OCI-LY3 (cell line): Measurements from ENCODE around the gene ZNF219.
A peak's percentile ranks its signal among the peaks of the same experiment; 100 is the strongest.

Experiments used
- H2AFZ ChIP-seq: fragments of 200-600, 300-600 bp; shearing (Covaris generic); 2 replicates; pipeline ENCODE4 v1.6.0; 2014; ENCODE audit warnings: antibody characterized with exemption, low read depth, low read length
- H3K27ac ChIP-seq: fragments of 200-600, 300-600 bp; sonication (generic); 2 replicates; pipeline ENCODE4 v1.5.1; 2014; ENCODE audit warnings: mild to moderate bottlenecking, low read length, moderate library complexity, mixed read lengths
- H3K27me3 ChIP-seq: fragments of 200-600, 300-600 bp; sonication (generic); 2 replicates; pipeline ENCODE4 v1.6.1; 2014; ENCODE audit warnings: low read depth, low read length, mixed read lengths
- H3K36me3 ChIP-seq: fragments of 200-600, 300-600 bp; sonication (generic); replicated peaks from 2 replicates; pipeline ENCODE3; 2014; ENCODE audit warnings: low read depth, low read length, mixed read lengths
- H3K4me1 ChIP-seq: fragments of 300-600, 200-600 bp; sonication (generic); 2 replicates; pipeline ENCODE4 v1.6.1; 2014; ENCODE audit warnings: low read length, mixed read lengths
- H3K4me2 ChIP-seq: fragments of 200-600, 300-600 bp; sonication (generic); 2 replicates; pipeline ENCODE4 v1.6.1; 2014; ENCODE audit warnings: low read length, mixed read lengths
- H3K4me3 ChIP-seq: fragments of 300-600, 200-600 bp; sonication (generic); 2 replicates; pipeline ENCODE4 v1.5.1; 2014; ENCODE audit warnings: antibody characterized with exemption, mild to moderate bottlenecking, low read length, moderate library complexity
- H3K79me2 ChIP-seq: fragments of 300-600, 200-600 bp; shearing (Covaris generic); 2 replicates; pipeline ENCODE4 v1.6.1; 2014; ENCODE audit warnings: mild to moderate bottlenecking, low read length, mixed read lengths
- H3K9ac ChIP-seq: fragments of 300-600, 200-600 bp; shearing (Covaris generic); 2 replicates; pipeline ENCODE4 v1.6.0; 2014; ENCODE audit warnings: mild to moderate bottlenecking, low read length, moderate library complexity
- H3K9me3 ChIP-seq: fragments of 200-600, 300-600 bp; shearing (Covaris generic); 2 replicates; pipeline ENCODE4 v1.6.1; 2014; ENCODE audit warnings: low read length, mixed read lengths; ENCODE audit not compliant: insufficient read depth
- H4K20me1 ChIP-seq: fragments of 200-600, 300-600 bp; sonication (generic); 2 replicates; pipeline ENCODE4 v1.6.1; 2016; ENCODE audit warnings: low read length, mixed read lengths; ENCODE audit not compliant: insufficient read depth
- CTCF ChIP-seq: fragments of 200-600, 300-600 bp; sonication (generic); IDR thresholded peaks from 2 replicates; pipeline ENCODE4 v1.5.1; 2014; ENCODE audit warnings: antibody characterized with exemption, low read length, low read depth
- EZH2phosphoT487 ChIP-seq: fragments of 200-600 bp; shearing (Covaris generic); IDR thresholded peaks from 2 replicates; pipeline ENCODE4 v1.6.1; 2018; ENCODE audit warnings: antibody characterized with exemption, mixed run types, low read depth

ZNF219 gene

GRCh38 chr14:21092273-21093011 lies 6.0 kb downstream of the ZNF219 start:
- Histone ChIP-seq H3K79me2 (no peaks in the 10 kb centered on the region), H2AFZ (no peak overlapping the region), H3K27ac (no peak overlapping the region), H3K9ac (no peak overlapping the region), H3K4me3 (0 out of 2 replicates have a peak overlapping the region, but pooled peaks have one; percentile 33), H3K4me1 (peaks cover 12% of the 10 kb centered on the region; the same call in 1 of the 2 replicates), H3K36me3 (peaks cover 11% of the 10 kb centered on the region), H3K9me3 (no peaks in the 10 kb centered on the region), H3K27me3 (no peaks in the 10 kb centered on the region), H3K4me2 (peak overlapping the region; percentile 50; the same call in 1 of the 2 replicates), H4K20me1 (0 out of 2 replicates have a peak, but pooled peaks cover 6% of the 10 kb centered on the region)
- no peak for TF ChIP-seq EZH2phosphoT487
- TF ChIP-seq CTCF = peak; percentile 99

GRCh38 chr14:21091821-21092272 lies 6.6 kb downstream of the ZNF219 start:
- H2AFZ ChIP-seq = no peak overlapping the region
- H3K9me3 ChIP-seq = no peaks in the 10 kb centered on the region
- peaks cover 12% of the 10 kb centered on the region for H3K36me3 ChIP-seq
- no peak overlapping the region for H3K27ac ChIP-seq
- H3K4me3 ChIP-seq = no peak overlapping the region
- H3K4me2 ChIP-seq = no peak overlapping the region
- 0 out of 2 replicates have a peak, but pooled peaks cover 6% of the 10 kb centered on the region for H4K20me1 ChIP-seq
- H3K27me3 ChIP-seq = no peaks in the 10 kb centered on the region
- no peak for TF ChIP-seq EZH2phosphoT487
- no peak for TF ChIP-seq CTCF
- H3K79me2 ChIP-seq = no peaks in the 10 kb centered on the region
- no peak overlapping the region for H3K9ac ChIP-seq
- peaks cover 6% of the 10 kb centered on the region; the same call in 1 of the 2 replicates for H3K4me1 ChIP-seq

- Histone ChIP-seq H3K27ac (no peak overlapping the region), H3K4me2 (no peak overlapping the region), H3K27me3 (no peaks in the 10 kb centered on the region), H3K36me3 (peaks cover 15% of the 10 kb centered on the region), H2AFZ (no peak overlapping the region), H3K9me3 (no peaks in the 10 kb centered on the region), H3K79me2 (no peaks in the 10 kb centered on the region), H3K4me1 (peaks cover 6% of the 10 kb centered on the region; the same call in 1 of the 2 replicates), H3K9ac (no peak overlapping the region), H3K4me3 (no peak overlapping the region), H4K20me1 (0 out of 2 replicates have a peak, but pooled peaks cover 6% of the 10 kb centered on the region)
- no peak for TF ChIP-seq CTCF
- TF ChIP-seq EZH2phosphoT487 = no peak
Observed at GRCh38 chr14:21090940-21091663, 7.4 kb downstream of the ZNF219 start.
